HepG2 (cell line): ENCODE measurements around the gene INTS1. TPM values are rescaled to one million over a fixed set of nuclear protein-coding genes. Genes with fewer than 3 reads are reported as not detected.

Experiments used
- ARNT2 ChIP-seq: sonication (generic); formaldehyde crosslinking; IDR thresholded peaks from 2 replicates; pipeline ENCODE4 v1.8.0; 2022; ENCODE audit warnings: mild to moderate bottlenecking, low read depth, missing genetic modification reagents, moderate library complexity
- GABPA ChIP-seq, 2 experiments: IDR thresholded peaks; 2 replicates each; pipeline ENCODE4 v1.6.1; 2011 to 2016; ENCODE audit warnings: low read depth in 2 of 2, low read length in 1 of 2, missing biosample characterization in 1 of 2, missing genetic modification characterization in 1 of 2
- GLI4 ChIP-seq: sonication (generic); formaldehyde crosslinking; IDR thresholded peaks from 2 replicates; pipeline ENCODE4 v1.5.1; 2020; ENCODE audit warnings: missing genetic modification reagents, mild to moderate bottlenecking, moderate library complexity, borderline replicate concordance
- IKZF1 ChIP-seq: fragments of 450-650 bp; IDR thresholded peaks from 2 replicates; pipeline ENCODE4 v1.7.1; 2016
- KDM4B ChIP-seq: sonication (generic); formaldehyde crosslinking; IDR thresholded peaks from 2 replicates; pipeline ENCODE4 v1.4.0; 2020; ENCODE audit warnings: missing genetic modification reagents
- MIER3 ChIP-seq: IDR thresholded peaks from 2 replicates; pipeline ENCODE4 v1.6.1; 2016; ENCODE audit warnings: missing compliant biosample characterization, borderline replicate concordance
- NONO ChIP-seq, 2 experiments: fragments of 450-650 bp in 1 of 2; sonication (generic) in 1 of 2; formaldehyde crosslinking in 1 of 2; IDR thresholded peaks in 1 of 2; conservative IDR thresholded peaks in 1 of 2; 2 replicates each; pipeline versions ENCODE4 v1.6.1 to v1.8.0; 2017 to 2022; ENCODE audit warnings: mild to moderate bottlenecking in 1 of 2, missing genetic modification reagents in 1 of 2, moderate library complexity in 1 of 2
- POGZ ChIP-seq: sonication (generic); formaldehyde crosslinking; IDR thresholded peaks from 2 replicates; pipeline ENCODE4 v1.4.0; 2020; ENCODE audit warnings: mild to moderate bottlenecking, missing genetic modification reagents
- RAD21 ChIP-seq: fragments of 450-650 bp; formaldehyde crosslinking; IDR thresholded peaks from 2 replicates; pipeline ENCODE4 v1.5.0; 2020; ENCODE audit warnings: mild to moderate bottlenecking
- SP1 ChIP-seq, 2 experiments: fragments of 450-650 bp in 1 of 2; sonication (generic) in 1 of 2; formaldehyde crosslinking in 1 of 2; IDR thresholded peaks; 2 replicates each; pipeline versions ENCODE4 v1.4.0 to v1.6.1; 2016 to 2020; ENCODE audit warnings: missing genetic modification reagents in 1 of 2
- ZFY ChIP-seq: sonication (generic); formaldehyde crosslinking; IDR thresholded peaks from 2 replicates; pipeline ENCODE4 v1.4.0; 2020; ENCODE audit warnings: missing genetic modification reagents
- ZFYVE20 ChIP-seq: sonication (generic); formaldehyde crosslinking; IDR thresholded peaks from 2 replicates; pipeline ENCODE4 v1.8.0; 2023; ENCODE audit warnings: low read depth, mild to moderate bottlenecking, moderate library complexity, missing genetic modification reagents, borderline replicate concordance
- ZMYM2 ChIP-seq: sonication (generic); formaldehyde crosslinking; IDR thresholded peaks from 2 replicates; pipeline ENCODE4 v1.8.0; 2022; ENCODE audit warnings: mild to moderate bottlenecking, missing genetic modification reagents
- ZNF230 ChIP-seq: sonication (generic); formaldehyde crosslinking; IDR thresholded peaks from 2 replicates; pipeline ENCODE4 v1.4.0; 2020; ENCODE audit warnings: mild to moderate bottlenecking, missing genetic modification reagents
- ZNF720 ChIP-seq: sonication (generic); formaldehyde crosslinking; IDR thresholded peaks from 2 replicates; pipeline ENCODE4 v1.4.0; 2020; ENCODE audit warnings: missing genetic modification reagents
- ZNF839 ChIP-seq: sonication (generic); formaldehyde crosslinking; IDR thresholded peaks from 2 replicates; pipeline ENCODE4 v1.4.0; 2020; ENCODE audit warnings: missing genetic modification reagents, mild to moderate bottlenecking, borderline replicate concordance
- polyA plus RNA-seq, 8 experiments: library from polyadenylated mRNA; depleted of rRNA in 3 of 8; stranded (reverse) in 7 of 8; unstranded in 1 of 8; fragments of >200 nt; fragmentation: Illumina TruSeq in 4 of 8; extraction: Trizol in 4 of 8; gene quantifications; 2 replicates each; pipeline versions ENCODE4 v1.2.1 to v1.2.3, GENCODE V29; 2011 to 2016; ENCODE audit warnings: low read depth in 4 of 8, missing spikeins in 1 of 8, mixed read lengths in 1 of 8; ENCODE audit not compliant: insufficient read depth in 1 of 8
- total RNA-seq, 5 experiments: library from RNA; depleted of rRNA; stranded (reverse); fragments of >200 nt; fragmentation: Illumina TruSeq; extraction: Trizol; gene quantifications; 2 replicates each; pipeline ENCODE4 v1.2.3, GENCODE V29; 2016; ENCODE audit warnings: low read depth in 1 of 5
- TF ChIP-seq, protein P1 (sequence below): sonication (generic); formaldehyde crosslinking; IDR thresholded peaks from 2 replicates; pipeline ENCODE4 v1.5.0; 2020; ENCODE audit warnings: missing genetic modification reagents
- TF ChIP-seq, protein P2 (sequence below): sonication (generic); formaldehyde crosslinking; conservative IDR thresholded peaks from 2 replicates; pipeline ENCODE4 v1.4.0; 2020; ENCODE audit warnings: missing genetic modification reagents
- TF ChIP-seq, protein P3 (sequence below): sonication (generic); formaldehyde crosslinking; IDR thresholded peaks from 2 replicates; pipeline ENCODE4 v1.8.1; 2022; ENCODE audit warnings: low read depth, mild to moderate bottlenecking, missing genetic modification reagents

The INTS1 gene
- total and polyA plus RNA-seq, 2 of the 13 experiments (the other 11 are each of a cell fraction or from before 2014, with no cell fraction given) = 13.7 to 29.0 TPM

DNA sequence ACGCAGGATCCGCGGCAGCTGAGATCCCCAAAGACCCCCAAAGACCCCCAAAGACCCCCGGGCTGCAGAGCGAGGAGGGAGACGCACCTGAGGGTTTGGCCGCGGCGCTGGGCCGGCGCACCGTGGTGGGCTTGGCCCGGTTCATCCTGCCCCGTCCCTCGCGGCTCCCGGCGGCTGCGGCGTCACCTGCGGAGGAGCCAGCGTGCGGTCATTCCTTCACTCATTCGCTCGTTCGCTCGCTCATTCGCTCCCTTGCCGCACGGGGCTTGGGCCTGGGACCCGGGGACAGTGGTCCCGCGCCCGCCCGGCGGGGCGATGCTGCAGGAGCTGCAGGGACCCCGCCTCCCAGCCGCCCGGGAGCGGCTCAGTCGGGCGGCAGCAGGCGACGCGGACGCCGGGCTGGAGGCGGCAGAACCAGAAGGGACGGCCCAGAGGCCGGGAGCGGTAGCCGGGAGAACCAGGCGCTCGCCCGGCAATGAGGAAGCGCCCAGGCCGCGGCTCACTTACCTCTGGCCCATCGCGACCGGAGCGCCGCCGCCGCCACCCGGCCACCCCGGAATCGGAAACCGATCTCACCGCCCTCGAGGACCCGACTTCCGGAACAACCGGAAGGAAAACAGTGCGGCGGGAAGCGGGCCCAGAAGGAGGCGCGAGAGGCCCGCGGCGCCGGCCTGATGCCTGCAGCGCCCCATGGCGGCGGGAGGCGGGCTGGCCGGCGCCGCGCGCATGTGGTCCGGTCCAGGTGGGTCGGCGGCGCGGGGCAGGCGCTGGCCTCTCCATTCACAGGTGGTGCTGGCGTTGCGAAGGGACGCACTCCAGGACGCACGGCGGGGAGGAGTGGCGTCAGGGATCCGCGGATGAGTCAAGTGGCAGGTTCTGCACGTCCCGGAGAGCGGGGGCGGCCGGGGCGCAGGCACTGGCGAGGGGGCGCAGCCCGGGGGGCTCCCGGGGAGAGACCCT, at the start of gene INTS1 (continued):
- peak; percentile 92 for TF ChIP-seq RAD21 (CRISPR knock-in tag)
- TF ChIP-seq KDM4B (CRISPR knock-in tag) = peak; percentile 51; the same call in 1 of the 2 replicates
- TF ChIP-seq MIER3 (CRISPR knock-in tag) = peak; percentile 60; the same call in 1 of the 2 replicates
- peak; percentile 46; the same call in 1 of the 2 replicates for TF ChIP-seq POGZ (CRISPR knock-in tag)
- TF ChIP-seq NONO (IDR thresholded peaks at IDR 0.05) = no peak
- peak; percentile 83 for TF ChIP-seq NONO (CRISPR knock-in tag; conservative IDR thresholded peaks at IDR 0.05)
- TF ChIP-seq, protein P1, sequence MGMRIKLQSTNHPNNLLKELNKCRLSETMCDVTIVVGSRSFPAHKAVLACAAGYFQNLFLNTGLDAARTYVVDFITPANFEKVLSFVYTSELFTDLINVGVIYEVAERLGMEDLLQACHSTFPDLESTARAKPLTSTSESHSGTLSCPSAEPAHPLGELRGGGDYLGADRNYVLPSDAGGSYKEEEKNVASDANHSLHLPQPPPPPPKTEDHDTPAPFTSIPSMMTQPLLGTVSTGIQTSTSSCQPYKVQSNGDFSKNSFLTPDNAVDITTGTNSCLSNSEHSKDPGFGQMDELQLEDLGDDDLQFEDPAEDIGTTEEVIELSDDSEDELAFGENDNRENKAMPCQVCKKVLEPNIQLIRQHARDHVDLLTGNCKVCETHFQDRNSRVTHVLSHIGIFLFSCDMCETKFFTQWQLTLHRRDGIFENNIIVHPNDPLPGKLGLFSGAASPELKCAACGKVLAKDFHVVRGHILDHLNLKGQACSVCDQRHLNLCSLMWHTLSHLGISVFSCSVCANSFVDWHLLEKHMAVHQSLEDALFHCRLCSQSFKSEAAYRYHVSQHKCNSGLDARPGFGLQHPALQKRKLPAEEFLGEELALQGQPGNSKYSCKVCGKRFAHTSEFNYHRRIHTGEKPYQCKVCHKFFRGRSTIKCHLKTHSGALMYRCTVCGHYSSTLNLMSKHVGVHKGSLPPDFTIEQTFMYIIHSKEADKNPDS (CRISPR knock-in tag) = no peak; the same call in 1 of the 2 replicates
- TF ChIP-seq GABPA (IDR thresholded peaks at IDR 0.05; ENCODE audit: low read depth, low read length) = peak; percentile 98
- peak; percentile 93 for TF ChIP-seq GABPA (CRISPR knock-in tag; IDR thresholded peaks at IDR 0.05; ENCODE audit: low read depth)
- TF ChIP-seq ZFYVE20 (CRISPR knock-in tag) = no peak
- TF ChIP-seq ZNF230 (CRISPR knock-in tag) = 0 out of 2 replicates have a peak, but pooled peaks have one; percentile 46
- TF ChIP-seq ZMYM2 (CRISPR knock-in tag) = no peak
- TF ChIP-seq, protein P2, sequence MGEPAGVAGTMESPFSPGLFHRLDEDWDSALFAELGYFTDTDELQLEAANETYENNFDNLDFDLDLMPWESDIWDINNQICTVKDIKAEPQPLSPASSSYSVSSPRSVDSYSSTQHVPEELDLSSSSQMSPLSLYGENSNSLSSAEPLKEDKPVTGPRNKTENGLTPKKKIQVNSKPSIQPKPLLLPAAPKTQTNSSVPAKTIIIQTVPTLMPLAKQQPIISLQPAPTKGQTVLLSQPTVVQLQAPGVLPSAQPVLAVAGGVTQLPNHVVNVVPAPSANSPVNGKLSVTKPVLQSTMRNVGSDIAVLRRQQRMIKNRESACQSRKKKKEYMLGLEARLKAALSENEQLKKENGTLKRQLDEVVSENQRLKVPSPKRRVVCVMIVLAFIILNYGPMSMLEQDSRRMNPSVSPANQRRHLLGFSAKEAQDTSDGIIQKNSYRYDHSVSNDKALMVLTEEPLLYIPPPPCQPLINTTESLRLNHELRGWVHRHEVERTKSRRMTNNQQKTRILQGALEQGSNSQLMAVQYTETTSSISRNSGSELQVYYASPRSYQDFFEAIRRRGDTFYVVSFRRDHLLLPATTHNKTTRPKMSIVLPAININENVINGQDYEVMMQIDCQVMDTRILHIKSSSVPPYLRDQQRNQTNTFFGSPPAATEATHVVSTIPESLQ (CRISPR knock-in tag) = no peak
- TF ChIP-seq, protein P3, sequence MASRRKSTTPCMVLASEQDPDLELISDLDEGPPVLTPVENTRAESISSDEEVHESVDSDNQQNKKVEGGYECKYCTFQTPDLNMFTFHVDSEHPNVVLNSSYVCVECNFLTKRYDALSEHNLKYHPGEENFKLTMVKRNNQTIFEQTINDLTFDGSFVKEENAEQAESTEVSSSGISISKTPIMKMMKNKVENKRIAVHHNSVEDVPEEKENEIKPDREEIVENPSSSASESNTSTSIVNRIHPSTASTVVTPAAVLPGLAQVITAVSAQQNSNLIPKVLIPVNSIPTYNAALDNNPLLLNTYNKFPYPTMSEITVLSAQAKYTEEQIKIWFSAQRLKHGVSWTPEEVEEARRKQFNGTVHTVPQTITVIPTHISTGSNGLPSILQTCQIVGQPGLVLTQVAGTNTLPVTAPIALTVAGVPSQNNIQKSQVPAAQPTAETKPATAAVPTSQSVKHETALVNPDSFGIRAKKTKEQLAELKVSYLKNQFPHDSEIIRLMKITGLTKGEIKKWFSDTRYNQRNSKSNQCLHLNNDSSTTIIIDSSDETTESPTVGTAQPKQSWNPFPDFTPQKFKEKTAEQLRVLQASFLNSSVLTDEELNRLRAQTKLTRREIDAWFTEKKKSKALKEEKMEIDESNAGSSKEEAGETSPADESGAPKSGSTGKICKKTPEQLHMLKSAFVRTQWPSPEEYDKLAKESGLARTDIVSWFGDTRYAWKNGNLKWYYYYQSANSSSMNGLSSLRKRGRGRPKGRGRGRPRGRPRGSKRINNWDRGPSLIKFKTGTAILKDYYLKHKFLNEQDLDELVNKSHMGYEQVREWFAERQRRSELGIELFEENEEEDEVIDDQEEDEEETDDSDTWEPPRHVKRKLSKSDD (CRISPR knock-in tag) = peak; percentile 32; the same call in 1 of the 2 replicates
- TF ChIP-seq ZNF839 (CRISPR knock-in tag) = 0 out of 2 replicates have a peak, but pooled peaks have one; percentile 46
- TF ChIP-seq IKZF1 = no peak
- TF ChIP-seq ZFY (CRISPR knock-in tag) = peak; percentile 88
- peak; percentile 44; the same call in 1 of the 2 replicates for TF ChIP-seq ARNT2 (CRISPR knock-in tag)
- TF ChIP-seq GLI4 (CRISPR knock-in tag) = peak; percentile 85; the same call in 1 of the 2 replicates
- no peak for TF ChIP-seq ZNF720 (CRISPR knock-in tag)
- no peak for TF ChIP-seq SP1 (IDR thresholded peaks at IDR 0.05)
- TF ChIP-seq SP1 (CRISPR knock-in tag; IDR thresholded peaks at IDR 0.05) = peak; percentile 50; the same call in 1 of the 2 replicates
